ENCODE data around the gene CEP131.
"Not testable (repeated sequence)": the region's sequence is repeated elsewhere in the genome, so short reads cannot be mapped to it uniquely, and the experiment has no call there.

Gene CEP131

GRCh38 chr17:81228834-81229665 is 6.3 kb upstream of the CEP131 start:
- in situ Hi-C loops (cut with MboI; ENCODE audit: low sequenced_read_pairs), result no loop called here

- in situ Hi-C loops (cut with MboI; ENCODE audit: low sequenced_read_pairs), result no loop called here
Measured at GRCh38 chr17:81228420-81228819, 5.7 kb upstream of the CEP131 start.

- in situ Hi-C loops (cut with MboI; ENCODE audit: low sequenced_read_pairs), result not testable (repeated sequence)
Measured at GRCh38 chr17:81227630-81228029, 4.9 kb upstream of the CEP131 start.

DNA sequence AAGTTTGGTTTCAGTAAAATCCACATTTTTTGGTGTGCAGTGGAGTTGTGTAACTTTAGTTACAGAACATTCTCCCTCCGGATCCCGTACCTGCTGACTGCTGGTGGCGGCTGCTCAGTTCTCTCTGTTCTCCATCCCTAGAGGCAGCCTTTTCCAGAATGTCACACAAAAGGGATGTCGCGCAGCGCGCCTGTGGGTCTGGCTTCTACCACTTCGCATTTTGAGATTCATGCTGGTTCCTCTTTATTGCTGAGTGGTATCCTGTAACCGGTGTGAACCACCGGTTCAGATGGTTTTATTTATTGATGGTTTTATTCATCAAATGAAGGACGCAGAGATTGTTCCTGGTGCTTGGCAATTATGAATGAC is 981 bp upstream of the CEP131 start:
- in situ Hi-C loops (cut with MboI; ENCODE audit: low sequenced_read_pairs), result no loop called here

- in situ Hi-C loops (cut with MboI; ENCODE audit: low sequenced_read_pairs), result no loop called here
Measured at GRCh38 chr17:81222620-81222905, 202 bp downstream of the CEP131 start.

- in situ Hi-C loops (cut with MboI; ENCODE audit: low sequenced_read_pairs), result no loop called here
Measured at GRCh38 chr17:81221842-81222619, 734 bp downstream of the CEP131 start.

GRCh38 chr17:81221371-81221841 is 1.4 kb downstream of the CEP131 start:
- in situ Hi-C loops (cut with MboI; ENCODE audit: low sequenced_read_pairs), result no loop called here

DNA sequence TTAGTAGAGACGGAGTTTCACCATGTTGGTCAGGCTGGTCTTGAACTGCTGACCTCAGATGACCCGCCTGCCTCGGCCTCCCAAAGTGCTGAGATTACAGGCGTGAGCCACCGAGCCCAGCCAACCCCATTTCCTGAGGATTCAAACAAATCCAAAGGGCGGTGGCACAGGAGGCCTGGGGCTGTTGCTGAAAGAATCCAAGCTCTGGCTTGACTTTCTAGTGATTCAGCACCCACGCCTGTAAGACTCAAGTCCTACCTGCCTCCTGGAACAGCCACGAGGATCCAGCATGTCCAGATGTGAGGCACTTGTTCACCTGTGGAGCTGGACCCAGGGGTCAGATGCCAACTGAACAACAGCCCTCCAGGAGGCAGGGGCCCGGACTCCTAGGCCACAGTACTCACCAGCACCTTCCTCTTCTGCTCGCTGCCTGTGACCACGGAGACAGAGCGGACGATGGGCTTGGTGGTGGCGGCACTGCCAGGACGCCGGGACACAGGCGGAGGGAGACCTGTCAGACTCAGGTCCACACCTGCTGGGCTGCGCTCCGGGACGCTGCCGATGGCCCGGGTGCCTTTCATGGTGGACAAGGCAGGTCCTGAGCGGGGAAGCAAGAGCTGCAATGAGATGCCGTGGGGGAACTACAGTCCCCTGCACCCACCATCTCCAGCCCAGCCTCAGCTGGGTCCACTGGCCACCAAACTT is 3.1 kb downstream of the CEP131 start:
- in situ Hi-C loops (cut with MboI; ENCODE audit: low sequenced_read_pairs), result no loop called here

- in situ Hi-C loops (cut with MboI; ENCODE audit: low sequenced_read_pairs), result no loop called here
Measured at GRCh38 chr17:81218991-81219390, 3.8 kb downstream of the CEP131 start.

GRCh38 chr17:81218459-81218858 is 4.3 kb downstream of the CEP131 start:
- in situ Hi-C loops (cut with MboI; ENCODE audit: low sequenced_read_pairs), result no loop called here

DNA sequence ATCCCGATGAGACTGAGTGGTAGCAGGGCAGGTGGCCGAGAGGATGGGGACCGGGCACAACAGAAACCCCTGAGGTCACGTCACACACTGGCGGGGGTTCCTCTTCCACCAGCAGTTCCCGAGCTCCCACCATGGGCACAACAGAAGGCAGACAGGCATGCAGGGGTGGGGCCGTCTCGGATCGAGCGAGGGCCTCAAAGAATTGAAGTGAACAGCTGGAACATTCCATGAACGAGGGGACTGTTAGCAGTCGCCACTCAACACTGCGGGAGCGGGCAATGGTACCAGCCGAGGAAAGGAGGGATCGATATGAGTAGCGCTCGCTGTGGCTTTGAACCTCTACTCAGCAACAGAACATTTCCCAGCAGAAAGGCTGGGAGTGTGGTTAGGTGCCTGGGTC is 5.3 kb downstream of the CEP131 start:
- in situ Hi-C loops (cut with MboI; ENCODE audit: low sequenced_read_pairs), result no loop called here

- in situ Hi-C loops (cut with MboI; ENCODE audit: low sequenced_read_pairs), result no loop called here
Measured at GRCh38 chr17:81213978-81214377, 8.8 kb downstream of the CEP131 start.

- in situ Hi-C loops (cut with MboI; ENCODE audit: low sequenced_read_pairs), result no loop called here
Measured at GRCh38 chr17:81212365-81212764, 10.4 kb downstream of the CEP131 start.

DNA sequence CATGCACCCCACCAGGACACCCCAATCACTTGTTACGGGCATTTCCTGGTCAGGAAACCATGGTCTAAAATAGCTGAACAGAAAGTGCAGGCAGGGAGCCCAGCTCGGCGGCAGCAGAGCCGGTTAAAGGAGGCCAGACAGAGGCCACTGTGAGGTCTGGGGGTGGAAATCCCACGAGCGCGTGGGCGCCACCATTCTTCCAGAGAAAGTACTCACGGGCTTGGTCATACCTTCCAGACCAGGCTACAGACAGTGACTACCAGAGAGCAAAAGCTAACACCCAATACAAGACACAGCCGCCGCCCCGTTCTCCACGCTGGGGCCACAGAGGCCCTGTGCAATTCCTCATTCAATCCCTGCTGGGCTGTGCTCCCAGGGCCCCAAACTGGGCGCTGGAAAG is 11.9 kb downstream of the CEP131 start:
- in situ Hi-C loops (cut with MboI; ENCODE audit: low sequenced_read_pairs), result no loop called here

- in situ Hi-C loops (cut with MboI; ENCODE audit: low sequenced_read_pairs), result no loop called here
Measured at GRCh38 chr17:81210466-81210865, 12.3 kb downstream of the CEP131 start.

GRCh38 chr17:81209141-81209540 is 13.6 kb downstream of the CEP131 start:
- in situ Hi-C loops (cut with MboI; ENCODE audit: low sequenced_read_pairs), result no loop called here

DNA sequence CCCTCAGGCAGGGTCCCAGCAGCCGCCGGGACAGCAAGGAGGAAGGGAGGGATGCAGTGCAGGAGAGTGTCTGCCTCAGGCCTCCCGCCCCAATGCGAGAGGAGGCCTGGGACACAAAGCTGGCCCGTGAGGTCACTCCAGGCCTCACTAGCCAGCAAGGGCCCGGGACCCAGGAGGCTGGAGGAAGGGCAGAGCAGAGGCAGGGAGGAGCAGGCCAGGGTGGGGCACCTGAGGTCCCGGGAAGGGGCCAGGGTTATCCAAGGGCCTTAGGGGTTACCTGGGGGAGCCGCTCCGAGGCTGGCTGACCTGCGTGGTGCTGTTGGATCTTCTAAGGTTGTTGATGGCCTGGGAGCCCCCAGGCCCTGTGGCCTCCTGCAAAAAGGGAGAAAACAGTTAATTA is 14.1 kb downstream of the CEP131 start:
- in situ Hi-C loops (cut with MboI; ENCODE audit: low sequenced_read_pairs), result no loop called here

DNA sequence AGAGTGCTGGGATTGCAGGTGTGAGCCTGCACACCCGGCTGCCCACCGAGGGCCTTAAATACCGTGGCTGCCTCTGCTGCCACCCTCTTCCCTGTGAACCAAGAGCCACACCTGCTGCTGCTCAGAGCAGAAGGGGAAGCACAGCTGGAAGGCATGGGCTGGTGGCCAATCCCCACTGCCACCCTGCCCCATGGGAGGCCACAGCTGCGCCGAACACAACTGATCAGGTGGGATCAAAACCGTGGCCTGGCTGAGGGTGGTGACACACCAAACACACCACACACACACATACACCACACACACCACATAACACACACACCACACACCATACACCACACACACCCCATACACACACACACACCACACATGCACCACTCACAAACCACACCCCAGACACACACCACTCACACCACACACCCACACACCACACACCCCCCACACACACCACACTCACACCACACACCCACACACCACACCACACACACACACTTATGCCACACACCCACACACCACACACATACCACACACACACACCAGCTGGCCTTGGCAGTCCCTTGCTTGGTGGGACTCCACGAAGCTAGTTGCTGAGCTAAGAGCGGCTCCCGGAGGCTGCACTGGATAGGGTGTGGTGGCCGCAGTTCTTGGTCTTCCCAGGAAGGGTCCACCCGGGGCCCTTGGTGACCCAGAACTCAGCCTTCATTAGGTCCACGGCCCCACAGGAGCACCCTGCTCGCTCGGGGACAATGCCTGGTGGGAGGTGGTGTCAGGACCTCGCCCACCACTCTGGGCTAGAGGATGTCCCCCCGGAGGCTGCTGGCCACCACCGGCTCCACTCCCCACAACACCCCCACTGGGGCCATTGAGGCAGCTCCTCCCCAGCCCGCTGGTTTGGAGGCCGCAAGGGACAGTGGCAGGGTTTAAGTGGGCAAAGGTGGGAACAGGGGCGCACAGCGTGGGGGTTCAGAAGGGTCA is 14.9 kb downstream of the CEP131 start:
- in situ Hi-C loops (cut with MboI; ENCODE audit: low sequenced_read_pairs), result no loop called here

DNA sequence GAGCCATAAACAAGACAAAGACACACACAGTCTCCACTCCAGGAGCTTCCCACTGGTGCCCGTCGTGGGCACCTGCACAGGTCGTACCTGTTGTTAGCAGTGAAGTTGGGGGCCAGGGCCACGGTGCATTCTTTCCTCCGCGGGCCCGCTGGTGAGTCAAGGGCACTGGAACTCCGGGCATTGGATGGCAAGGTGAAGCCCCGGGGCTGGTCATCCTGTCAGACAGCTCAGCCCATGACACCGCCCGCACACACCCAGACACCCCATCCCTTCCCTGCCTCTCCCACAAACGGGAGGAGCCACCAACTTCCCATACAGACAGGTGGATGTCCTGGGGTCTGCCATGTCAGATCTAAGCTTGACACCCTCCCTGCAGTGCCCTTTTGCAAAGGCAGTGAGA is 16.1 kb downstream of the CEP131 start:
- in situ Hi-C loops (cut with MboI; ENCODE audit: low sequenced_read_pairs), result no loop called here

DNA sequence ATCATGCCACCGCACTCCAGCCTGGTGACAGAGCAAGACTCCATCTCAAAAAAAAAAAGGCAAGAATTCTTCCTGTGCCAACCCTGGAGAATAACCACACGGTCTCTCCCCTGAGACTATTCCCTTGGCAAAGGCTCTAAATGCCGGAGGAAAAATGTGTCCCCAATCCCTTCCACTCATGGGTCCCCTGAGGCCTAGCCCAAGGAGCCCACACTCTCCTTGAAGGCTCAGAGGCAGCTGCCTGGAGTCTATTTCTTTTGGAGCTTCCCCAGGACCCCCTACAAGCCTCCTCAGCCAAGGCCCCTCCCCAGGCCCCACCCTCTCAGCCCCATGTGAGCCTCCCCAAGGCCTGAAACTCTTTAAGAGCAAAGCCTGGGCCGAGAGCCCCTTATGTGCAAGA is 16.6 kb downstream of the CEP131 start:
- in situ Hi-C loops (cut with MboI; ENCODE audit: low sequenced_read_pairs), result no loop called here

- in situ Hi-C loops (cut with MboI; ENCODE audit: low sequenced_read_pairs), result no loop called here
Measured at GRCh38 chr17:81204578-81204977, 18.2 kb downstream of the CEP131 start.
